ENCODE measurements around the gene TUBGCP5.
"Not testable (repeated sequence)": the region's sequence is repeated elsewhere in the genome, so short reads cannot be mapped to it uniquely, and the experiment has no call there.

Gene TUBGCP5

GRCh38 chr15:23039917-23040281, 530 bp upstream of the TUBGCP5 start:
- no peak for DNase-seq

GRCh38 chr15:23038726-23039142, 635 bp downstream of the TUBGCP5 start:
- no peak for DNase-seq

GRCh38 chr15:23035964-23036566, 3.3 kb downstream of the TUBGCP5 start:
- DNase-seq, result no peak

- DNase-seq, result no peak
Measured at GRCh38 chr15:23033979-23034378, 5.4 kb downstream of the TUBGCP5 start.

- DNase-seq, result no peak
Measured at GRCh38 chr15:23026218-23026617, 13.2 kb downstream of the TUBGCP5 start.

GRCh38 chr15:23022156-23022555, 17.2 kb downstream of the TUBGCP5 start:
- DNase-seq, result no peak

GRCh38 chr15:23014394-23015000, 24.9 kb downstream of the TUBGCP5 start:
- no peak for DNase-seq

GRCh38 chr15:23013681-23014080, 25.7 kb downstream of the TUBGCP5 start:
- DNase-seq, result no peak

- DNase-seq, result not testable (repeated sequence)
Measured at GRCh38 chr15:23012616-23013015, 26.8 kb downstream of the TUBGCP5 start.

- DNase-seq, result no peak
Measured at GRCh38 chr15:23003736-23004135, 35.6 kb downstream of the TUBGCP5 start.

- no peak for DNase-seq
Measured at GRCh38 chr15:23002920-23003319, 36.4 kb downstream of the TUBGCP5 start.

GRCh38 chr15:22995795-22996194, 43.6 kb downstream of the TUBGCP5 start:
- DNase-seq, result no peak

GRCh38 chr15:22992024-22992326, 47.4 kb downstream of the TUBGCP5 start:
- no peak for DNase-seq

- no peak for DNase-seq
Measured at GRCh38 chr15:22989576-22990477, 49.5 kb downstream of the TUBGCP5 start.

- no peak for DNase-seq
Measured at GRCh38 chr15:22988811-22989210, 50.6 kb downstream of the TUBGCP5 start.

- not testable (repeated sequence) for DNase-seq
Measured at GRCh38 chr15:22981931-22982330, 57.4 kb downstream of the TUBGCP5 start.

GRCh38 chr15:22981051-22981840, 58.1 kb downstream of the TUBGCP5 start:
- DNase-seq, result no peak

- no peak for DNase-seq
Measured at GRCh38 chr15:22980189-22981050, 58.9 kb downstream of the TUBGCP5 start, which contains the start of gene CYFIP1. Gene CYFIP1 (minus strand): TSS chr15:22980368. CDS start chr15:22947285, 33,083 bp downstream.

- DNase-seq, result no peak
Measured at GRCh38 chr15:22979238-22980188, 59.9 kb downstream of the TUBGCP5 start.

- no peak for DNase-seq
Measured at GRCh38 chr15:22978691-22979237, 60.6 kb downstream of the TUBGCP5 start.

GRCh38 chr15:22974745-22975144, 64.6 kb downstream of the TUBGCP5 start:
- peak; percentile 6 for DNase-seq

All from GF-D8 (cell line).